Smooth muscle cell of the umbilical artery (primary cell): ENCODE data around the gene CLCNKB. TPM values are rescaled to one million over a fixed set of nuclear protein-coding genes. Genes with fewer than 3 reads are reported as not detected.

Experiments
- total RNA-seq: library from RNA; depleted of rRNA; stranded (reverse); fragments of >200 nt; gene quantifications from 2 replicates; pipeline ENCODE4 v1.2.3, GENCODE V29; 2014

Gene CLCNKB
- 0.09 and 0.30 TPM in 2 replicates for total RNA-seq

DNA sequence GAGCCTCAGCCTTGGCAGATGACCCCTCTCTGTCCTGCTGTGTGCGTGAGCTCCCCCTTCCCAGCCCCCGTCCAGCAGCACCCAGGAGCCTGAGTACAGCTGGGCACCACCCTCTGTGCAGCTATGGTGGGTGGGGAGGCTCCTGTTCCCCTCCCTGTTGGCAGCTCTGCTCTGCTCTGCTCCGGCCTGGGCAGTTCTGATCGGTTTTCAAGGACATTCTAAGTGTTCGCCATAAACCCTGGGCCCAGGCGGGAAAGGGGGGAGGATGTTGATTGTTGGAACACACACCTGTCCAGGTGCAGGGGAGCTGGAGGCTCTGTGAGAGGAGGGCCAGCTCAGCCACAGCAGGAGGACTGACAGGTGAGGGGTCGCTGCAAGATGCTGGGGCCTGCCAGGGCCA, at the start of gene CLCNKB:
Gene CLCNKB (plus strand): TSS at position 262 of the 400 bp plus-strand sequence. CDS start 711 bp downstream, outside the sequence.

DNA sequence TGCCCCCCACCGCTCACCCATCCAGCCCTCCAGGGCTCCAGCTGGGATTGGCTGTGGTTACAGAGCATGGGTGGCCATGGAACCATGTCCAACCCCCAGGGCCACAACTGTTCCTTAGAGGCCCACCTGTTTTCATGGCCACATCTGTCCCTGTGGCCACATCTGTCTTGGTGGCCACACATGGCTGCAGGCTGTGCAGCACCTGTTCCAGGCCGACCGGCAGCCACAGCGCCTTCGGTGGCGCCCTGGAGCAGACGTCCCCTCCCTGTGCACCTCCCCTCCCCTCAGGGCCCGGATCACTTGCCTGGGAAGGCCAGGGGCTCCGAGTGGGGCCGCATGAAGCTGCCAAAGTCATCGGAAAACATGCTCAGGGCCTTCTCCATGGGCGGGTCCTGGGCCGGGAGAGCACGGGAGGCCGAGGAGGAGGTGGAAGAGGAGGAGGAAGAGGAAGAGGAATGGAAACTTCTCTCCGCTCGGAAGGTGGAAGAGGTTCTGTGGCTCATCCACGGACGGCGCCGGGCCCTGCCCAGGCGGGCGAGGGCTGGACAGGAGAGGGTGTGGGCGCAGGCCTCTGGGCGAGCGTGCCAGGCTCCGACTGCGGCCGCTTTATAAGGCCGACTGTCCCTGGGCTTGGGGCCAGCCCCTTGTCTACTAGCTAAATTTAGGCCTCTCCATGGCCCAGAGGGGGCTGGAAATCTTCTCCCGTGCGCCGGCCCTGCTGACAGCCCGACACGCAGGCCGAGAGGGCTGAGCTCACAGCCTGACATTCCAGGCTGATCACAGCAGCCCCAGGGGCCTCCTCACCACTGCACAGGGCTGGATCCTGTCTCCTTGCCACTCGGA, 25.9 kb upstream of the CLCNKB start, which contains the start of gene HSPB7:
Gene HSPB7 (minus strand): TSS at position 583 of the 843 bp plus-strand sequence. CDS start 80 bp downstream, at position 503.

DNA sequence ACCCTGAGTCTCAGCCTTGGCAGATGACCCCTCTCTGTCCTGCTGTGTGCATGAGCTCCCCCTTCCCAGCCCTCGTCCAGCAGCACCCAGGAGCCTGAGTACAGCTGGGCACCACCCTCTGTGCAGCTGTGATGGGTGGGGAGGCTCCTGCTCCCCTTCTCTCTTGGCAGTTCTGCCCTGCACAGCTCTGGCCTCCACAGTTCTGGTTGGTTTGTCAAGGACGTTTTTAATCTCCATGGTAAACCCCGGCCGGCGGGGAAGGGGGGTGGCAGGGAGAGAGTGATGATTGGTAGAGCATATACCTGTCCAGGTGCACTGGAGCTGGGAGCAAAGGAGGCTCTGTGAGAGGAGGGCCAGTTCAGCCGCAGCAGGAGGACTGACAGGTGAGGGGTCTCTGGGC, 21.9 kb upstream of the CLCNKB start, which contains the start of gene CLCNKA:
Gene CLCNKA (plus strand): TSS at position 356 of the 400 bp plus-strand sequence. CDS start 584 bp downstream, outside the sequence.

DNA sequence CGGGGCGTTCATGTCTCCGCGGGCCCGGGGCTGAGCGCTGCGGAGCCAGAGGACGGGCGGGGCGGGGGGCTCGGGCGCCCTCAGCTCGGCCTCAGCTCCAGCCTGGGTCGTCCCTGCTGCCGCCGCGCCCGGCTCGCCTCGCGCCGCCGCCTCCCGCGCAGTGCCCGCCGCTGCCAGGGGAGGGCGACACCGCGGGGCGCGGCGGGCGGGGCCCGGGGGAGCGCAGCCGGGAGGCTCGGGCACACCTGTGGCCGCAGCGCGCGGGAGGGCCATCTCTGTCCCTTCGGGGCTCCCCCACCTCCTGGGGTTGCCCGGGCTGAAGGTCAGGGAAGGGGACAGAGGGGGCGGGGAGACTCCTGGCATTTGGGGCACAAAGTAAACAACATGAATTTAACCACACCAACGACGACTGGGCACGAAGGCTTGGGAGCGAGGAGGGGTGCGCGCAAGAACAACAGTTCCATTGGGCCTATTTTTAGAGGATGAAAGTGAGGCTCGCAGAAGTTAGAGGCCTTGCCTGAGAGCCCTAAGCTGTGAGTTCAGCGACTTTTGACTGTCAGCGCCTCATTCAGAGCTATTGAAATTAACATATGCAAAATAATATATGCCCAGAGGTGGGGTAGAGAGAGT, 30.0 kb downstream of the CLCNKB start, which contains the start of gene FAM131C:
Gene FAM131C (minus strand): TSS at position 162 of the 630 bp plus-strand sequence. CDS start 209 bp downstream, outside the sequence.

Other genes with a start within 250 kb of the CLCNKB start
- gene UQCRHL, start 236.1 kb upstream of the CLCNKB start, total RNA-seq: 1.0 and 2.1 TPM in 2 replicates
- gene SPEN, start 196.1 kb upstream of the CLCNKB start, total RNA-seq: 24.9 and 49.3 TPM in 2 replicates
- gene ZBTB17, start 67.7 kb upstream of the CLCNKB start, total RNA-seq: 37.4 and 37.5 TPM in 2 replicates
- not detected in 2 replicates for gene SRARP, start 39.5 kb upstream of the CLCNKB start, total RNA-seq
- gene HSPB7, start 25.7 kb upstream of the CLCNKB start, total RNA-seq: 5.9 and 6.4 TPM in 2 replicates
- gene CLCNKA, start 21.7 kb upstream of the CLCNKB start, total RNA-seq: not detected in 2 replicates
- under 0.01 and 0.37 TPM in 2 replicates for gene FAM131C, start 29.9 kb downstream of the CLCNKB start, total RNA-seq
- 60.0 and 152 TPM in 2 replicates for gene EPHA2, start 112.3 kb downstream of the CLCNKB start, total RNA-seq
- gene ARHGEF19, start 168.9 kb downstream of the CLCNKB start, total RNA-seq: 12.2 TPM in 2 replicates
- 8.0 and 13.7 TPM in 2 replicates for gene CPLANE2, start 193.4 kb downstream of the CLCNKB start, total RNA-seq